SW 1271 (cell line): Measurements from ENCODE around the gene EPX.

ENCODE experiments used
- DNase-seq, 2 experiments: peaks; one replicate each; lab custom pipeline; 2025; lab: John Stamatoyannopoulos, UW

Gene EPX

GRCh38 chr17:58186591-58186990 is 5.9 kb upstream of the EPX start:
- DNase-seq: no peak

GRCh38 chr17:58187063-58187462 is 5.5 kb upstream of the EPX start:
- no peak for DNase-seq

GRCh38 chr17:58187675-58188074 is 4.9 kb upstream of the EPX start:
- DNase-seq: no peak

- DNase-seq: peak in 1 of 2 experiments; percentile 56
Measured at GRCh38 chr17:58189436-58190146, 2.9 kb upstream of the EPX start.

- no peak for DNase-seq
Measured at GRCh38 chr17:58191241-58191896, 1.2 kb upstream of the EPX start.

- no peak for DNase-seq
Measured at GRCh38 chr17:58193641-58194255, 1.2 kb downstream of the EPX start.

- no peak for DNase-seq
Measured at GRCh38 chr17:58195518-58196123, 3.1 kb downstream of the EPX start.

GRCh38 chr17:58196610-58197009 is 4.1 kb downstream of the EPX start:
- DNase-seq: no peak

- DNase-seq: peak in 1 of 2 experiments; percentile 15
Measured at GRCh38 chr17:58200024-58200633, 7.6 kb downstream of the EPX start.

GRCh38 chr17:58202859-58203258 is 10.3 kb downstream of the EPX start:
- DNase-seq: no peak

- no peak for DNase-seq
Measured at GRCh38 chr17:58204796-58205195, 12.3 kb downstream of the EPX start.

- no peak for DNase-seq
Measured at GRCh38 chr17:58205936-58206335, 13.4 kb downstream of the EPX start.

GRCh38 chr17:58207451-58207850 is 14.9 kb downstream of the EPX start:
- no peak for DNase-seq

- DNase-seq: no peak
Measured at GRCh38 chr17:58208344-58208743, 15.8 kb downstream of the EPX start.

GRCh38 chr17:58210922-58211321 is 18.4 kb downstream of the EPX start:
- DNase-seq: no peak

GRCh38 chr17:58215685-58216084 is 23.2 kb downstream of the EPX start:
- peak; percentile 13 to 20 for DNase-seq

GRCh38 chr17:58217766-58218165 is 25.2 kb downstream of the EPX start:
- DNase-seq: no peak

GRCh38 chr17:58219007-58219788 is 26.7 kb downstream of the EPX start, which contains the start of gene MKS1:
Gene MKS1 (minus strand): TSS chr17:58219255. CDS start chr17:58219230, 25 bp downstream.
- DNase-seq: peak; percentile 75 to 89

GRCh38 chr17:58219789-58220183 is 27.3 kb downstream of the EPX start:
- no peak for DNase-seq

GRCh38 chr17:58224315-58224714 is 31.8 kb downstream of the EPX start:
- DNase-seq: peak in 1 of 2 experiments; percentile 76

- no peak for DNase-seq
Measured at GRCh38 chr17:58227733-58228132, 35.2 kb downstream of the EPX start.
